T47D (cell line): ENCODE results near the gene ADCY2.
"Not testable (repeated sequence)": the region's sequence is repeated elsewhere in the genome, so short reads cannot be mapped to it uniquely, and the experiment has no call there.

Experiments used
- DNase-seq, 2 experiments: peaks; one replicate each; pipeline versions ENCODE4 v3.0.0 to v3.0.0-alpha.2; 2011 to 2012; ENCODE audit warnings: low read depth in 1 of 2, low spot score in 1 of 2
- JUND ChIP-seq: IDR thresholded peaks from 2 replicates; pipeline ENCODE4 v1.6.1; 2012; ENCODE audit warnings: low read depth
- in situ Hi-C: cut with HindIII; loops from 2 replicates; pipeline ENCODE4 v1.10.0; 2016; ENCODE audit warnings: low sequenced_read_pairs, low pct_unique_long_range_greater_than_20kb

ADCY2 gene

GRCh38 chr5:7410936-7411511, 15.1 kb downstream of the ADCY2 start:
- DNase-seq: no peak
- in situ Hi-C loops: no loop called here
- no peak for TF ChIP-seq JUND

GRCh38 chr5:7412409-7412808, 16.5 kb downstream of the ADCY2 start:
- no peak for DNase-seq
- TF ChIP-seq JUND: no peak
- in situ Hi-C loops: no loop called here

GRCh38 chr5:7415123-7415522, 19.2 kb downstream of the ADCY2 start:
- in situ Hi-C loops: no loop called here
- TF ChIP-seq JUND: no peak
- DNase-seq: no peak

- in situ Hi-C loops: no loop called here
- DNase-seq: no peak
- no peak for TF ChIP-seq JUND
Observed at GRCh38 chr5:7415587-7416535, 19.9 kb downstream of the ADCY2 start.

- in situ Hi-C loops: no loop called here
- DNase-seq: no peak
- TF ChIP-seq JUND: no peak
Observed at GRCh38 chr5:7418276-7418675, 22.3 kb downstream of the ADCY2 start.

- DNase-seq: no peak
- in situ Hi-C loops: no loop called here
- TF ChIP-seq JUND: no peak
Observed at GRCh38 chr5:7419367-7419766, 23.4 kb downstream of the ADCY2 start.

- DNase-seq: no peak
- TF ChIP-seq JUND: no peak
- in situ Hi-C loops: no loop called here
Observed at GRCh38 chr5:7419846-7420245, 23.9 kb downstream of the ADCY2 start.

- TF ChIP-seq JUND: no peak
- in situ Hi-C loops: no loop called here
- no peak for DNase-seq
Observed at GRCh38 chr5:7420510-7421280, 24.8 kb downstream of the ADCY2 start.

- in situ Hi-C loops: no loop called here
- no peak for TF ChIP-seq JUND
- no peak for DNase-seq
Observed at GRCh38 chr5:7422316-7423106, 26.6 kb downstream of the ADCY2 start.

GRCh38 chr5:7423231-7423630, 27.3 kb downstream of the ADCY2 start:
- in situ Hi-C loops, DNase-seq: not testable (repeated sequence)

- in situ Hi-C loops: no loop called here
- TF ChIP-seq JUND: no peak
- DNase-seq: no peak
Observed at GRCh38 chr5:7425830-7426229, 29.9 kb downstream of the ADCY2 start.

GRCh38 chr5:7426284-7426683, 30.3 kb downstream of the ADCY2 start:
- no peak for TF ChIP-seq JUND
- in situ Hi-C loops: no loop called here
- DNase-seq: no peak
